Liver (tissue), 3 donors: ENCODE data around the gene CTSW.

Source experiments
- CTCF ChIP-seq: fragments of 150-350 bp; IDR thresholded peaks from 2 replicates; pipeline ENCODE4 v1.5.1; 2017; ENCODE audit warnings: improper control_type of control experiment, low read depth, low read length; ENCODE audit not compliant: missing input control
- GABPA ChIP-seq, 2 donors: IDR thresholded peaks in 1 of 2; conservative IDR thresholded peaks in 1 of 2; 2 replicates each; pipeline ENCODE4 v1.6.1; 2016; ENCODE audit warnings: antibody characterized with exemption in 2 of 2, mild to moderate bottlenecking in 1 of 2, moderate library complexity in 1 of 2
- HNF4G ChIP-seq: IDR thresholded peaks from 2 replicates; pipeline ENCODE4 v1.6.1; 2016; ENCODE audit warnings: antibody characterized with exemption
- MAX ChIP-seq: IDR thresholded peaks from 2 replicates; pipeline ENCODE4 v1.6.1; 2016; ENCODE audit warnings: antibody characterized with exemption
- REST ChIP-seq: IDR thresholded peaks from 2 replicates; pipeline ENCODE4 v1.6.1; 2016; ENCODE audit warnings: antibody characterized with exemption, mild to moderate bottlenecking
- SP1 ChIP-seq: IDR thresholded peaks from 2 replicates; pipeline ENCODE4 v1.6.1; 2018; ENCODE audit warnings: antibody characterized with exemption, mild to moderate bottlenecking
- ZBTB33 ChIP-seq: IDR thresholded peaks from 2 replicates; pipeline ENCODE4 v1.6.1; 2016; ENCODE audit warnings: antibody characterized with exemption
- donor health status: healthy.
- donor health status: healthy.

- TF ChIP-seq CTCF (no peak), SP1 (peak; percentile 82), GABPA (IDR thresholded peaks at IDR 0.05 in 1 of 2, conservative IDR thresholded peaks at IDR 0.05 in 1 of 2) (peak in 1 of 2 donors; percentile 77), HNF4G (no peak), REST (peak; percentile 36), MAX (no peak), ZBTB33 (no peak)
Observed at GRCh38 chr11:65919141-65919572, 39.5 kb downstream of the CTSW start, which contains the start of gene DRAP1.
